H1 (cell line): ENCODE results near the gene DPYD. TPM values are rescaled to one million over a fixed set of nuclear protein-coding genes. Genes with fewer than 3 reads are reported as not detected.

Experiments
- CTCF ChIA-PET: fragments of 300-600 bp; sonication (Branson Sonifier 250); formaldehyde crosslinking; loops from one replicate; lab custom pipeline; 2021; ENCODE audit not compliant: partially characterized antibody; lab: Charles Lee
- POLR2A ChIA-PET: fragments of 300-600 bp; sonication (Branson Sonifier 250); formaldehyde crosslinking; loops from one replicate; lab custom pipeline; 2021; ENCODE audit warnings: inconsistent platforms; ENCODE audit not compliant: partially characterized antibody; lab: Charles Lee
- DNase-seq, 2 experiments: peaks; one replicate each; pipeline versions ENCODE4 v3.0.0 to v3.0.0-alpha.2; 2010 to 2022; ENCODE audit warnings: low spot score in 2 of 2, low read depth in 1 of 2, mixed read lengths in 1 of 2
- FAIRE-seq: peaks from 2 replicates; lab custom pipeline; 2011; peaks lifted over from hg19 to GRCh38; lab: Jason Lieb, UNC
- H2AFZ ChIP-seq: 2 replicates; pipeline ENCODE4 v1.8.1; 2012; ENCODE audit warnings: low read length, inconsistent platforms
- H2AK5ac ChIP-seq: 2 replicates; pipeline ENCODE4 v1.6.1; 2013; ENCODE audit warnings: low read depth, low read length
- H2BK120ac ChIP-seq: replicated peaks from 2 replicates; pipeline ENCODE3; 2013; ENCODE audit warnings: low read depth, low read length, inconsistent platforms
- H2BK12ac ChIP-seq: 2 replicates; pipeline ENCODE4 v1.6.1; 2013; ENCODE audit warnings: low read depth, low read length
- H2BK15ac ChIP-seq: 2 replicates; pipeline ENCODE4 v1.6.1; 2013; ENCODE audit warnings: low read length
- H2BK20ac ChIP-seq: 2 replicates; pipeline ENCODE4 v1.6.1; 2013; ENCODE audit warnings: low read length
- H2BK5ac ChIP-seq: 2 replicates; pipeline ENCODE4 v1.6.1; 2013; ENCODE audit warnings: low read depth, low read length
- H3K14ac ChIP-seq: 2 replicates; pipeline ENCODE4 v1.6.1; 2013; ENCODE audit warnings: inconsistent platforms; ENCODE audit not compliant: insufficient read length
- H3K18ac ChIP-seq: 2 replicates; pipeline ENCODE4 v1.6.1; 2013; ENCODE audit warnings: low read length; ENCODE audit errors: extremely low read depth
- H3K23ac ChIP-seq: 2 replicates; pipeline ENCODE4 v1.6.1; 2013; ENCODE audit warnings: inconsistent platforms; ENCODE audit not compliant: insufficient read length
- H3K23me2 ChIP-seq: 2 replicates; pipeline ENCODE4 v1.6.1; 2013; ENCODE audit warnings: low read depth, low read length
- H3K27ac ChIP-seq: 2 replicates; pipeline ENCODE4 v1.6.1; 2011; ENCODE audit warnings: low read depth, low read length, inconsistent platforms
- H3K27me3 ChIP-seq, 4 experiments: replicated peaks in 1 of 4; 1 replicate in 1 of 4; 2 replicates in 3 of 4; pipeline versions ENCODE4 v1.6.1 to v1.8.1; 2011 to 2013; ENCODE audit warnings: low read length in 3 of 4, mild to moderate bottlenecking in 3 of 4, inconsistent platforms in 2 of 4, mixed read lengths in 2 of 4, moderate library complexity in 1 of 4; ENCODE audit not compliant: control insufficient read depth in 3 of 4, insufficient read depth in 3 of 4; ENCODE audit errors: extremely low read depth in 1 of 4
- H3K36me3 ChIP-seq, 4 experiments: 2 replicates each; pipeline versions ENCODE4 v1.6.1 to v1.8.1; 2011 to 2013; ENCODE audit warnings: mild to moderate bottlenecking in 4 of 4, low read length in 3 of 4, moderate library complexity in 2 of 4, control low read depth in 1 of 4, inconsistent platforms in 1 of 4; ENCODE audit not compliant: insufficient read depth in 4 of 4, control insufficient read depth in 2 of 4
- H3K4ac ChIP-seq: replicated peaks from 2 replicates; pipeline ENCODE3; 2013; ENCODE audit warnings: low read length, low read depth, mixed read lengths, inconsistent platforms; ENCODE audit not compliant: insufficient read length
- H3K4me1 ChIP-seq, 4 experiments: replicated peaks in 1 of 4; 1 replicate in 1 of 4; 2 replicates in 3 of 4; pipeline versions ENCODE4 v1.6.1 to v1.8.1; 2011 to 2013; ENCODE audit warnings: low read length in 3 of 4, inconsistent platforms in 2 of 4, mixed read lengths in 1 of 4; ENCODE audit not compliant: insufficient read depth in 4 of 4, control insufficient read depth in 3 of 4
- H3K4me2 ChIP-seq, 2 experiments: 2 replicates each; pipeline versions ENCODE4 v1.6.1 to v1.8.1; 2011 to 2013; ENCODE audit warnings: low read depth in 2 of 2, low read length in 2 of 2, control low read depth in 1 of 2, inconsistent platforms in 1 of 2, mild to moderate bottlenecking in 1 of 2; ENCODE audit not compliant: insufficient read depth in 1 of 2
- H3K4me3 ChIP-seq, 4 experiments: fragments of 200-600, 300-600 bp in 1 of 4; sonication (generic), shearing (Covaris generic), sonication (Bioruptor Twin) in 1 of 4; 2 replicates each; pipeline versions ENCODE4 v1.5.1 to v1.8.1; 2011 to 2016; ENCODE audit warnings: low read length in 4 of 4, low read depth in 3 of 4, control low read depth in 2 of 4, inconsistent platforms in 2 of 4, mild to moderate bottlenecking in 2 of 4, mixed read lengths in 1 of 4, moderate library complexity in 1 of 4; ENCODE audit not compliant: insufficient read depth in 2 of 4; ENCODE audit errors: extremely low read depth in 1 of 4
- H3K56ac ChIP-seq: replicated peaks from 2 replicates; pipeline ENCODE3; 2013; ENCODE audit warnings: low read depth, mild to moderate bottlenecking, mixed read lengths, low read length, inconsistent platforms; ENCODE audit not compliant: insufficient read length
- H3K79me1 ChIP-seq: 2 replicates; pipeline ENCODE4 v1.6.1; 2013; ENCODE audit warnings: low read depth, low read length, control low read depth
- H3K79me2 ChIP-seq, 2 experiments: 2 replicates each; pipeline versions ENCODE4 v1.6.1 to v1.8.1; 2012 to 2013; ENCODE audit warnings: low read length in 2 of 2, mild to moderate bottlenecking in 2 of 2, inconsistent platforms in 1 of 2; ENCODE audit not compliant: insufficient read depth in 2 of 2, control insufficient read depth in 1 of 2
- H3K9ac ChIP-seq, 4 experiments: replicated peaks in 1 of 4; 1 replicate in 1 of 4; 2 replicates in 3 of 4; pipeline versions ENCODE4 v1.6.1 to v1.8.1; 2011 to 2013; ENCODE audit warnings: low read depth in 3 of 4, low read length in 3 of 4, control low read depth in 2 of 4, mild to moderate bottlenecking in 2 of 4, moderate library complexity in 2 of 4, inconsistent platforms in 1 of 4; ENCODE audit errors: extremely low read depth in 1 of 4
- H3K9me3 ChIP-seq, 2 experiments: 2 replicates each; pipeline versions ENCODE4 v1.6.1 to v1.8.1; 2012 to 2013; ENCODE audit warnings: mild to moderate bottlenecking in 2 of 2, moderate library complexity in 2 of 2, control low read depth in 1 of 2, inconsistent platforms in 1 of 2, low read depth in 1 of 2, low read length in 1 of 2, mixed read lengths in 1 of 2; ENCODE audit not compliant: insufficient read depth in 2 of 2
- H4K20me1 ChIP-seq, 2 experiments: replicated peaks in 1 of 2; 2 replicates each; pipeline versions ENCODE3 to v1.8.1; 2011 to 2013; ENCODE audit warnings: inconsistent platforms in 2 of 2, low read length in 2 of 2, mild to moderate bottlenecking in 1 of 2; ENCODE audit not compliant: insufficient read depth in 2 of 2, control insufficient read depth in 1 of 2
- H4K5ac ChIP-seq: 2 replicates; pipeline ENCODE4 v1.6.1; 2013; ENCODE audit warnings: low read length, low read depth, mixed read lengths, inconsistent platforms; ENCODE audit not compliant: insufficient read length
- H4K8ac ChIP-seq: 2 replicates; pipeline ENCODE4 v1.8.0; 2013; ENCODE audit warnings: mild to moderate bottlenecking, moderate library complexity, low read length, inconsistent platforms; ENCODE audit not compliant: insufficient read depth; ENCODE audit errors: extremely low read depth
- H4K91ac ChIP-seq: replicated peaks from 2 replicates; pipeline ENCODE3; 2013; ENCODE audit warnings: low read length, mixed read lengths, inconsistent platforms; ENCODE audit not compliant: insufficient read length
- BCL11A ChIP-seq, 2 experiments: IDR thresholded peaks; one replicate each; pipeline ENCODE4 v1.6.1; 2011; ENCODE audit warnings: low read depth in 2 of 2, low read length in 2 of 2, mild to moderate bottlenecking in 2 of 2
- EP300 ChIP-seq, 2 experiments: IDR thresholded peaks; 1 replicate in 1 of 2; 2 replicates in 1 of 2; pipeline ENCODE4 v1.6.1; 2011 to 2012; ENCODE audit warnings: low read depth in 2 of 2, low read length in 2 of 2, mild to moderate bottlenecking in 2 of 2, borderline replicate concordance in 1 of 2, inconsistent platforms in 1 of 2, moderate library complexity in 1 of 2
- HDAC6 ChIP-seq: IDR thresholded peaks from one replicate; pipeline ENCODE4 v1.7.1; 2012; ENCODE audit warnings: low read depth, mild to moderate bottlenecking, inconsistent platforms, low read length, moderate library complexity
- RFX5 ChIP-seq: IDR thresholded peaks from 2 replicates; pipeline ENCODE4 v1.6.1; 2011; ENCODE audit warnings: low read depth, low read length, improper control_type of control experiment, borderline replicate concordance
- RXRA ChIP-seq: IDR thresholded peaks from 2 replicates; pipeline ENCODE4 v1.6.1; 2011; ENCODE audit warnings: low read depth, mild to moderate bottlenecking, low read length, moderate library complexity; ENCODE audit not compliant: insufficient read depth
- WGBS, 2 experiments: shearing (Covaris generic) in 1 of 2; methylation state at CpG; one replicate each; pipeline versions ENCODE4 v1.1.6 to v1.1.7; 2013 to 2015; ENCODE audit warnings: low lambda C conversion rate in 2 of 2, mixed read lengths in 2 of 2, inconsistent platforms in 1 of 2, low coverage in 1 of 2, missing lambda C conversion rate in 1 of 2; ENCODE audit not compliant: insufficient replicate concordance in 2 of 2, insufficient coverage in 1 of 2, insufficient read length in 1 of 2; ENCODE audit errors: extremely low coverage in 1 of 2, missing lambda C conversion rate in 1 of 2; 5-methylcytosine and 5-hydroxymethylcytosine counted together
- polyA plus RNA-seq, 7 experiments: library from polyadenylated mRNA; depleted of rRNA in 3 of 7; stranded (reverse) in 5 of 7; unstranded in 2 of 7; fragments of >200 nt in 5 of 7; fragments of 200-250 nt in 2 of 7; gene quantifications; 1 replicate in 5 of 7; 2 replicates in 1 of 7; 4 replicates in 1 of 7; pipeline versions ENCODE4 v1.2.1 to v1.2.3, GENCODE V29; 2011 to 2013; ENCODE audit warnings: missing spikeins in 2 of 7, mixed read lengths in 2 of 7
- total RNA-seq: library from RNA; stranded (reverse); fragmentation: NEBNext Ultra II Directional; extraction: Animal tissue kit (Norgen Biotek cat#: 25700); gene quantifications from 2 replicates; pipeline ENCODE4 v1.2.1, GENCODE V29; 2021

The DPYD gene
- total and polyA plus RNA-seq, 2 of the 8 experiments (the other 6 are each of a cell fraction or from before 2014, with no cell fraction given) = 0.29 to 0.73 TPM

DNA sequence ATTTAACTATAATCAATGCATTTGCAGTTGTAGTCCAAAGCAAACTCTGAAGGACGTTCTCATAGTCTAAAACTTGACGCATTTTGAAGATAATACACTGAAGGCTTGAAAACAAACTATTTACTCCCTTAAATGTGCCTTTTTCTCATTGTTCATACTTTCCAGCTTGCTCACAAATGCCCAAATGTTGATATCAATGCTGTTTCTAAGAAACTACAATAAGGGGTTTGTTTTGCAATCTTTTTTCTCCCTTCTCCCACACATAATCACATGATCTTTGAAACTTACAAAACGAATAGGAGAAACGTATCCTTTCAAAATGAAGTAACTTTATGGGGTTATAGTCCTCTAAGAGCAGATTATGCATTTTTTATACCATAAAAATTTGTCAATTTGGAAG lies 508.7 kb downstream of the DPYD start:
- no peak overlapping the region for H3K4ac ChIP-seq
- no peak overlapping the region for H4K91ac ChIP-seq
- no peak overlapping the region for H3K14ac ChIP-seq
- no peaks in the 10 kb centered on the region for H3K4me1 ChIP-seq
- H3K4me3 ChIP-seq = no peak overlapping the region
- no peak for TF ChIP-seq RXRA
- no peak for TF ChIP-seq HDAC6
- TF ChIP-seq BCL11A (IDR thresholded peaks at IDR 0.05; ENCODE audit: low read depth in 2 of 2, low read length in 2 of 2) = no peak
- no peak for TF ChIP-seq EP300 (IDR thresholded peaks at IDR 0.05; ENCODE audit: borderline replicate concordance in 1 of 2, low read depth in 2 of 2, low read length in 2 of 2)
- no peak for TF ChIP-seq RFX5
- 96% methylated on average over 4 of the region's 4 CpGs; no CpG with 5 or more reads in 1 of the 2 experiments for WGBS, 2 experiments
- H4K5ac ChIP-seq = no peak overlapping the region
- no peak overlapping the region for H2BK120ac ChIP-seq
- no peak overlapping the region for H2AK5ac ChIP-seq
- no peak overlapping the region for H2AFZ ChIP-seq
- no peak overlapping the region for H3K9ac ChIP-seq
- no peak overlapping the region for H4K8ac ChIP-seq
- DNase-seq = no peak
- H3K36me3 ChIP-seq = no peaks in the 10 kb centered on the region
- no peaks in the 10 kb centered on the region for H4K20me1 ChIP-seq
- H2BK15ac ChIP-seq = no peak overlapping the region
- H3K27ac ChIP-seq = no peak overlapping the region
- no peak overlapping the region for H2BK12ac ChIP-seq
- no peak overlapping the region for H3K56ac ChIP-seq
- H3K18ac ChIP-seq = no peak overlapping the region
- H3K79me1 ChIP-seq = no peaks in the 10 kb centered on the region
- no peak overlapping the region for H3K23ac ChIP-seq
- H3K79me2 ChIP-seq = no peaks in the 10 kb centered on the region
- FAIRE-seq = no peak
- H3K23me2 ChIP-seq = no peaks in the 10 kb centered on the region
- H2BK5ac ChIP-seq = no peak overlapping the region
- no peaks in the 10 kb centered on the region for H3K9me3 ChIP-seq
- no peak overlapping the region for H3K4me2 ChIP-seq
- H2BK20ac ChIP-seq = no peak overlapping the region
- no peaks in the 10 kb centered on the region for H3K27me3 ChIP-seq
- ChIA-PET POLR2A (no interaction called here), CTCF (no interaction called here)
